Measurements from ENCODE around the gene THAP6.
"Not testable (repeated sequence)": the region's sequence is repeated elsewhere in the genome, so short reads cannot be mapped to it uniquely, and the experiment has no call there.

THAP6 gene

GRCh38 chr4:75514131-75514948 lies at the start of gene THAP6, which contains the start of gene RCHY1:
Gene THAP6, plus strand, starts transcription at chr4:75514473. Its CDS starts 980 bp downstream, at chr4:75515453.
Gene RCHY1, minus strand, starts transcription at chr4:75514403. Its CDS starts 117 bp downstream, at chr4:75514286.
- DNase-seq, result peak; percentile 77

- DNase-seq, result no peak
Measured at GRCh38 chr4:75469896-75470295, 44.4 kb upstream of the THAP6 start.

- DNase-seq, result no peak
Measured at GRCh38 chr4:75470738-75471137, 43.5 kb upstream of the THAP6 start.

GRCh38 chr4:75477201-75477600 lies 37.1 kb upstream of the THAP6 start:
- DNase-seq, result no peak

- no peak for DNase-seq
Measured at GRCh38 chr4:75484190-75484589, 30.1 kb upstream of the THAP6 start.

GRCh38 chr4:75490155-75490554 lies 24.1 kb upstream of the THAP6 start:
- peak; percentile 6 for DNase-seq

- DNase-seq, result no peak
Measured at GRCh38 chr4:75494563-75494962, 19.7 kb upstream of the THAP6 start.

- DNase-seq, result no peak
Measured at GRCh38 chr4:75495476-75495875, 18.8 kb upstream of the THAP6 start.

- no peak for DNase-seq
Measured at GRCh38 chr4:75496406-75496805, 17.9 kb upstream of the THAP6 start.

- DNase-seq, result no peak
Measured at GRCh38 chr4:75497133-75497532, 17.1 kb upstream of the THAP6 start.

- no peak for DNase-seq
Measured at GRCh38 chr4:75498041-75498440, 16.2 kb upstream of the THAP6 start.

GRCh38 chr4:75499900-75500299 lies 14.4 kb upstream of the THAP6 start:
- DNase-seq, result no peak

GRCh38 chr4:75502671-75503070 lies 11.6 kb upstream of the THAP6 start:
- DNase-seq, result no peak

GRCh38 chr4:75505630-75506029 lies 8.6 kb upstream of the THAP6 start:
- no peak for DNase-seq

GRCh38 chr4:75509592-75509991 lies 4.7 kb upstream of the THAP6 start:
- not testable (repeated sequence) for DNase-seq

- DNase-seq, result no peak
Measured at GRCh38 chr4:75511841-75512240, 2.4 kb upstream of the THAP6 start.

- DNase-seq, result no peak
Measured at GRCh38 chr4:75512386-75513211, 1.7 kb upstream of the THAP6 start.

GRCh38 chr4:75513526-75514130 lies 645 bp upstream of the THAP6 start:
- DNase-seq, result no peak

- DNase-seq, result peak; percentile 60
Measured at GRCh38 chr4:75514949-75515612, 808 bp downstream of the THAP6 start.

- no peak for DNase-seq
Measured at GRCh38 chr4:75516144-75516543, 1.9 kb downstream of the THAP6 start.

GRCh38 chr4:75519452-75519851 lies 5.2 kb downstream of the THAP6 start:
- DNase-seq, result not testable (repeated sequence)

GRCh38 chr4:75525086-75525485 lies 10.8 kb downstream of the THAP6 start:
- DNase-seq, result no peak

GRCh38 chr4:75525910-75526309 lies 11.6 kb downstream of the THAP6 start:
- no peak for DNase-seq

Measured in NCI-H748 treated with DMSO at 0.1 percent for 48 hours (cell line).